NCI-H128 (cell line): ENCODE data around the gene BBS4.
A peak's percentile ranks its signal among the peaks of the same experiment; 100 is the strongest.

Experiments used
- DNase-seq: peaks from one replicate; lab custom pipeline; 2025; ENCODE audit not compliant: unreplicated experiment; lab: John Stamatoyannopoulos, UW

Gene BBS4

DNA sequence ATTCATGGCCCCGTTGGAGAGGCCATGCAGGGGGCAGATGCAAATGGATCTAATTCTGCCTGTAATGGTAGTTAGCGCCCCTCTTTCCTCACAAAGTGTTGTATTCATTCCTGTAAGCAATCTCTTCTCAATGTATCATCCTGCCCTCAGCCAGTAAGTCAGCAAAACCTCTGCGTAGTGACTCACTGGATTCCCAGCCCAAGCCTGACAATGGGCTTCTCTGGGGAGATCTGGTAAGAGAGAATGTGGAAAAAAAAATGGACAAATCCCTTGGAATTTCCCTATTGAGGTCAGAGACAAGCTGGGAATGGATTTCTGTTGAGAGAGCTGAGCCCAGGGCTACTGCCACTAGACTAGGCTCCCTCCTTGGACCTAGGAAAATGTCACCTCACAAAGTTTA is 72.2 kb downstream of the BBS4 start:
- DNase-seq = no peak

DNA sequence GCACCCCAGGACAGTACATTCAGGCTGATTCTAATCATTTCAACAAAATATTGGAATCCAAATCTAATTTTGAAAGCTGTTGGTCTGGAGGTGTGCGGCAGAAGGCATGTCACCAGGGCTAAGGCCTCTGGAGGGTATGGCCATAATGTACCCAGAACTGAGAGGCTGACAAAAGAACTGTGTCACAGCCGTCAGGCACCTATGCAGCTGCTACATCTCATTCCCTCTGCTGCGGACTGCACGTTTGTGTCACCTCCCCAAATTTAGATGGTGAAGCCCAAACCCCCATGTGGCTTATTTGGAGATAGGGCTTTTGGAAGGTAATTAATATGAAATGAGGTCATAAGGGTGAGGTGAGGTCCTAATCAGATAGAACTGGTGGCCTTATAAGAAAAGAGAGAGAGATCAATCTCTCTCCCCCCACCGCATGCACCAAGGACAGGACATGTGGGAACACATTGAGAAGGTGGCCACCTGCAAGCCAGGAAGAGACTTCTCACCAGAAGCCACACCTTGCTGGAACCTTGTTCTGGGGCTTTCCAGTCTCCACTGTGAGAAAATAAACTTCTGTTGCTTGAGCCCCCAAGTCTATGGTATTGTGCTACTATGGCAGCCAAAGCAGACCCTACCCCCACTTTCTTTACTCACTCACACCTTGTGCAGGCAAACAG is 74.7 kb downstream of the BBS4 start:
- DNase-seq = no peak

DNA sequence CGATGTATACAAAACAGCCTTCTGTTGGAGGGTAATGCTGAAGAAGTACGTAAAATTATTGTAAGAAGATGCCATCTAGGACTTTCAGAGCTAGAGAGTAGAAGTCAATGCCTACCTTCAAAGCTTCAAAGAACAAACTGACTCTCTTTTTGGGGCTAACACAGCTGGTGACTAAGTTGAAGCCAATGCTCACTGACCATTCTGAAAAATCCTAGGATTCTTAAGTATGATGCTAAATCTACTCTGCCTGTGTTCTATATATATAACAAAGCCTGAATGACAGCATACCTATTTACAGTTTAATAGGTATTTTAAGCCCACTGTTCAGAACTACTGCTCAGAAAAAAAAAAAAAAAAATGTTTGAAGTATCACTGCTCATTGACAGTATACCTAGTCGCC is 78.6 kb downstream of the BBS4 start:
- DNase-seq = no peak

DNA sequence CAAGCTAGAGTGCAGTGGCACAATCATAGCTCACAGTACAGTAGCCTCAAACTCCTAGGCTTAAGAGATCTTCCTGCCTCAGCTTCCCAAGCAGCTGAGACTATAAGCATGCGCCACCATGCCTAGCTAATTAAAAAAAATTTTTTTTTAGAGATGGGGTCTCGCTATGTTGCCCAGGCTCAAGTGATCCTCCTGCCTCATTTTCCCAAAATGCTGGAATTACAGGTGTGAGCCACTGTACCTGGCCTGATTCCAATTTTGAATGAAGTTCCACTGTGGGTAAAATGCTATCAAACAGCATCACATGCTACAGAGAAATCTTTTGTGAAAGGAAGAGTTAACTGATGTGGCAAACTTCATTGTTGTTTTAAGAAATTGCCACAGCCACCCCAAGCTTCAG is 80.0 kb downstream of the BBS4 start:
- no peak for DNase-seq

GRCh38 chr15:72766780-72767179 is 80.8 kb downstream of the BBS4 start:
- DNase-seq = no peak

DNA sequence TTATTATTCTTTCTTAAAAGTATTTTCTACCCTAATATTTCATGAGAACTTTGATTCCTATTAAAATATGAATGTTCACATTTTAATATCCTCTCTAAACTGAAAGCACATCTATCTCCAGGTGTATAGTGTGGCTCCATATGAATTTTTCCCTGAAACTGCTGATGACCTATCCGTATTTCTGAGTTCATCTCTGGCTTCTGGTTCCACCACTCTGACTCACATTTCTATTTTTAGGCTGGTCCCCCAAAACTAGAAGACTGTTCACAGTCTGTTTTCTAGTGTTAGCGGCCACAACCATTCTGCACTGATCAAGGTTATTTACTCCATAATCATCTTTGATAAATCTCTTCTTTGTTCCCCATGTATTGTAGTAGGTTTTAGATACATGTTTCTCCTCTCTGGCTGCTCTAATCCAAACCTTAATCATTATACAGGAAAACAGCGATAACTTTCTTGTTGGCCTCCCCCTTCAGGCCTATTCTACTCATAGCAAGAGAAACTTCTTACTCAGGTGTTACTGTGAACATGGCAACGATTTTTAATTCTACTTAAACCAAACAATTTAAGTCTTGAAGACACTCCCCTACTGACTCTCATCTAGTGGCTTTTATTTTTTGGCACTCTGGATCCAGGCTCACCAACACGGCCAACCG is 84.8 kb downstream of the BBS4 start:
- DNase-seq = no peak

DNA sequence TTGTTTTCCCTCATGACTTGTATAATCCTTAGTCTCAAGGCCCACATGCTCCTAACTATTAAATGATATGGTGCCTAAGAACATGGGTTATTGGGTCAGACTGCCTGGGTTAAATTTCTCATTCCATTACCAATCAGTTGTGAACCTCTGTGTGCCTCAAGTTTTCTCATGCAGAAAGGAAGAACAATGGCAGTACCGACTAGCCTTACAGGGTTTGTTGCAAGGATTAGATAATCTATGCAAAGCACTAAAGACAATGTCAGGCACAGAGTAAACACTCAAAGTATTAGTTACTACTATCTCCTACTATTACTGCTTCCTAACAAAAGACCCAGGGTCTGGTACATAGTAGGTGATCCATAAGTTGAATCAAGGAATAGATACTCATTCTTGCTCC is 85.3 kb downstream of the BBS4 start:
- no peak for DNase-seq

DNA sequence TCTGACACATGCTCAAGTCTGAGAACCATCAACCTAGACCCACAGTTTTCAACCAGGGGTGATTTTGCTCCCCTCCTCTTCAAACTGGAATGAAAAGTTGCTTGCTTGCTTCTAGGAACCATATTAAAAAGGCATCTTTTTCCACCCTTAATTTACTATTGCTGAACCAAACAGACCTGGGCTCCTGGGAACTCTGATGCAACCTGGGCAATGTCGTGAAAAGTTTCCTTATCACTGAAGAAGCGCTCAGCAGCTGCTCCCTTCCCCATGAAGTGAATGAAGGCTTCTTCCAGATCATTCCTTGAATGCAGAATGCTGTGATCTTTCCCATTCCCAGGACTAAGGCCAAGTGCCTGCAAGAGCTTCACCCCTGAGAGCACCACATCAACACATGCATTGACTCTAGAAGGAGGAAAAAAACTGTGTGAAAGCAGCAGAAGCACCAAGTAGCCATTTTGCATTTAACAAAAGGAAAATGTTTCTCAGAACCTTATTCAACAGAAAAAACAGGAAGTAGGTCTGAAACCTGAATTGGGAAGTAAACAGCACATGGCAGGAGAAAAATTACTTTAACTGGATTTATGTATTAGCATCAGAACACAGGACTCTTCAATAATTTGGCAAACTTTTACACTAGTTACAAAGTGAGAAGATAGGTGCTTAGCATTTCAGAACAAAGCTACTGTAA is 88.8 kb downstream of the BBS4 start:
- DNase-seq = no peak

GRCh38 chr15:72778796-72779195 is 92.8 kb downstream of the BBS4 start:
- DNase-seq = no peak

DNA sequence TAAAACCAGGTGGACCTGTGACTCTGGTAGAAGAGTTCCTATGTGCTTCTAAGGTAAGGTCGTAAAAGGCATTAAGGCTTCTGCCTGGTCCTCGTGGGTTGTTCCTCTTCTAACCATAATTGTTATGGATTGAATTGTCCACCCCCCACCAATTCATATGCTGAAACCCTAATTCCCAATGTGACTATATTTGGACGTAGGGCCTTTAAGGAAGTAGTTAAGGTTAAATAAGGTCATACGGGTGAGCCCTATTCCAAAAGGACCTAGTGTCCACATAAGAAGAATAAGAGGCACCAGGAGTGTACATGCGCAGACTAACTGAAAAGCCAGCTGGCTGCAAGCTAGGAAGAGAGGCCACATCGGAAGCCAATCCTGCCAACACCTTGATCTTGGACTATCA is 95.6 kb downstream of the BBS4 start:
- DNase-seq = no peak

DNA sequence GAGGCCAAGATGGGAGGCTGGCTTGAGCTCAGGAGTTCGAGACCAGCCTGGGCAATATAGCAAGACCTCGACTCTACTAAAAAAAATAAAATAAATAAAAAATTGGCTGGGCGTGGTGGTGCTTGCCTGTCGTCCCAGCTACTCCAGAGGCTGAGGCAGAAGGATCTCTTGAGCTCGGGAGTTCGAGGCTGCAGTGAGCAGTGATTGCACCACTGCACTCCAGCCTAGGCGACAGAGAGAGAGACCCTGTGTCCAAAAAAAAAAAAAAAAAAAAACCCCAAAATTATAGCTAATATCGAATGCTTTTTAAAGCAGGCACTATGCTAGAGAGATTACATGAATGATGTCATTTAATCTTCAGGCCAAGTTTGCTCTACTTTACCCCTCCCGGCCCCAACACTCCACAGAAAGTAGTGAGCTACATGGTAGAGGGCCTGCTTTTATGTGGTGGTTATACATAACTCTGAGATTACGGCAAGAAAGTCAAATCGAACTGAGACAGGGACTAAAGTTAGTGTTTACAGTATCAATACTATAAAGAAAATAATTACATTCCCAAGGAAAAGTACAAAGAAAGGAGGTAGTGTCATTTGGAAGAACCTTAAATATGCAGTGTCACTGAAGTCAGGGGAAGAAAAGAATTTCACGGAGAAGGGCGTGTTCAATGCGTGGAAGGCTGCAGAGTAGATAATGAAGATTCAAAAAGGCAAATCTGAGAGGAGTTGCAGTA is 96.4 kb downstream of the BBS4 start:
- no peak for DNase-seq

GRCh38 chr15:72783004-72783639 is 97.1 kb downstream of the BBS4 start:
- no peak for DNase-seq

GRCh38 chr15:72783640-72784455 is 97.8 kb downstream of the BBS4 start, which contains the start of gene ADPGK:
Gene ADPGK, minus strand, starts transcription at chr15:72783758. Its CDS starts 67 bp downstream, at chr15:72783691.
- DNase-seq = peak; percentile 79

DNA sequence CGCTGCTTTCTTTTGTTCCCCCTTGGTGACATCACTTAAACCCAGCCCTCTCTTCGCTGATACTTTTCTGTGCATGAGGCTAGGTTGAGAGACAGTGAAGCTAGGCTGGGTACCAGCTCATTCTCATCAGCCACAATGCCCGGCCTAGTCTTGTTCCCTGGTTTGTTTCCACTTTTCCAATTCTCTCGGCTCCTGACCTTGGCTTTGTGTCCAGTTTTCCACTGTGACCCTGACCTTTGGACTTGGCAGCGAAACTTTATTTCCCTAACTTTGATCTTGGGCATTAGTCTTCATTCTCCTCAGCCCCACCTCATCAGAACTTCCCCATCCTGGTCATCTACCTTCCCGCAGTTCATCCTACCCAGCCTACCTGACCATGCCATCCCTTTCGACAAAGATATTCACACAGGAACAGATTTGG is 98.5 kb downstream of the BBS4 start:
- DNase-seq = no peak

- no peak for DNase-seq
Observed at GRCh38 chr15:72785432-72785831, 99.4 kb downstream of the BBS4 start.

DNA sequence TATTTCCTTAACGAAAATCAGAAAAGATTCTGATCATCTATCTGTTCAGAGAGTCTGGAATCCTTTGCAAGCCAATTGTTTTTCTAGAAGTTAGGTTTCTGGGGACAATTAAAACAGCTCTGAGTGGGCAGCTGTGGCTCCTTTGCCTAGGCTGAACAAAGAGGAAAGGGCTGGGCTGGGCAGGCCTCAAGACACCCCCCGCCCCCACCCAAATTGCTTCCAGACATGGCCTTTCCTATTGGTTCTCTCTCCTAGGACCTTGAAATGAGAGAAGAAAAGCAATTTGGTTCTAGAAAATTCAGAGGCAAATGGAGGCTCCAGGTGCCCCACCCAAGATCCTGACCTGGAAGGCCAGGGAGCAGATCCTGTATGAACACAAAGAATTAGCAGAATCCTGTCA is 99.8 kb downstream of the BBS4 start:
- DNase-seq = no peak

GRCh38 chr15:72786242-72786641 is 100.2 kb downstream of the BBS4 start:
- DNase-seq = no peak

DNA sequence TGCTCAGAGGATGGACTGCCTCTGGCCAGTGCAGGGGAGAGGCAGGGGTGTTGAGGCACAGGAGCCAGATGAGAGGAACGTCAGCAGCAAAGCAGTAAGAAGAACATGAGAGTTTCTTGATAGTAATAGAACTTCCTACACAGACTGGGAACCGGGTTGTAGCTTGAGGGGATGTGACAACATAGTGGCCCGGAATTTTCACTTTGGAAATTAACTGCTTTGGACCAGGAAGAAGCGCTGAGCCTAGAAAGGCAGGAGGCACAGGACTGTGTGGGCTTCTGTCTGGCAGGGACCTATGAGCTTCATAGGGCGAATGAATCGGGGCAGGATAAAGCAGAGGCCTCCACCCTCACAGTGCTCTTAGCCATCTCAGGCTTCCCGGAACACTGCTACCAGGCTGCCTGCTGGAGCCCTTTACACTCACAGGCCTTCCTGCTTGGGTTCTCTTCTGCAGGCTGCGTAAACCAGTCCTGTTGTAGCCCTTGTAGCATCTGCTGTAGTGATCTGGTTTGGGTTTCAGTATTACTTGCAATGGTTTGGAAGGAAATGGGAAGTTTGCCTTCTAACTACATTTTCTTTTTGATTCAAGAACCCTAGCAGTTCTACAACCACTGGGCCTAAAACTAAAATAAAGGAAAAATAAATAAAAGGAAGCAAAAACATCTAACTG is 100.8 kb downstream of the BBS4 start:
- DNase-seq = no peak

DNA sequence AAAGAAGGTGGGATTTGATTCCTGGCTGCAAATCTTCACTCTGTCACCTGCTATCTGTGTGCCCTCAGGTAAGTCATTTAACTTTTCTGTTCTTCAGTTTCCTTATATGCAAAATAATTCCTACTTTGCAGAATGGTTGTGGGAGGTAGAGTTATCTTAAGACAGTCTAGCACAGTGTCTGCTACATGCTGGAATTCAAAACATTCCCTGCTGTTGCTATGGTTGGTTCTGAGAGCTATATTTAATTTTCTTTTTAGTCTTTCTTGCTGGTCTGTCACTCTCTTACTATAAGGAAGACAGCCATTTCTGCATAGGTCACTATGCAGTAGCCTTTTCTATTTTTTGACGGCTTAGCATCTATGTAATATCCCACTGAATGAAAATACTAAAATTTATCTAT is 101.5 kb downstream of the BBS4 start:
- DNase-seq = no peak
